GM19099 (cell line): ENCODE data around the gene PIN1.
A peak's percentile ranks its signal among the peaks of the same experiment; 100 is the strongest.

Experiments used
- POLR2A ChIP-seq: IDR thresholded peaks from 3 replicates; pipeline ENCODE4 v1.6.1; 2011; ENCODE audit warnings: low read depth; ENCODE audit not compliant: insufficient read length; ENCODE audit errors: extremely low read depth

PIN1 gene

DNA sequence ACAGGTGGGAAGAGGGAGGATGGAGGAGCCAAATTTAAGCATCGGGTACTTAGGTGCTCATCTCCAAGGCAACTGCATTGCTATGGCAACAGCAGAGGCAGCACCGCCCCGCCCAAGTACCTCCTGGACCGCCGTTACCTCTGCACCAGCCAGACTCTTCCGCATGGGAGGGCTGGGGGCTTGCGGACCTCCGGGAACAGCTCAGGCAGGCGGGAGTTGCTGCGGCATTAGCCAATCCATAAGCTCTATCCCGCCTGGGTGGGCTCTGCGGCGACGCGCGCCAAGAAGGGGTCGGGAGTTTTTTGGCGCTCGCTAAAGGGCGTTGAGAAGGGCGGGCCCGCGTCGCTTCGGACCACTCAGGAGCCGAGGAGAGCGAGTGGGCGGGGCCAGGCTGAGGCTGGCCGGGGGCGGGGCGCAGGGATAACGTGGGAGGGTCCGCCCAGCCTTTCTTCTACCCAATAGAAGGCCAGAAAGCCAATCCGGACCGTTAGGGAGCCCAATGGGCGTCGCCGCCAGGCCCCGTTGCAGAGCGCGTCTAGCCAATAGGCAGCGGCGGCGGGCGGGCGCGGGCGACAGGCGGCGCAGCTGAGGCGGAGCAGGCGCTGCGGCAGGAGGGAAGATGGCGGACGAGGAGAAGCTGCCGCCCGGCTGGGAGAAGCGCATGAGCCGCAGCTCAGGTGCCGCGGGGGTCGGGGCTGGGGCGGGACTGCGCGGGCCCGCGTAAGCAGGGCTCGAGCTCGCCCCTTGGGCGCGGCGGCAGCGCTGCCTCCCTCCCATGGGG is at the start of gene PIN1:
TSS of gene PIN1 (plus strand) at position 593 of the 781 bp plus-strand sequence. CDS start at position 620, 27 bp downstream.
- peak; percentile 77 for TF ChIP-seq POLR2A

- peak; percentile 67 for TF ChIP-seq POLR2A
These were observed 49.5 kb upstream of the PIN1 start for GRCh38 chr19:9785367-9786331.

DNA sequence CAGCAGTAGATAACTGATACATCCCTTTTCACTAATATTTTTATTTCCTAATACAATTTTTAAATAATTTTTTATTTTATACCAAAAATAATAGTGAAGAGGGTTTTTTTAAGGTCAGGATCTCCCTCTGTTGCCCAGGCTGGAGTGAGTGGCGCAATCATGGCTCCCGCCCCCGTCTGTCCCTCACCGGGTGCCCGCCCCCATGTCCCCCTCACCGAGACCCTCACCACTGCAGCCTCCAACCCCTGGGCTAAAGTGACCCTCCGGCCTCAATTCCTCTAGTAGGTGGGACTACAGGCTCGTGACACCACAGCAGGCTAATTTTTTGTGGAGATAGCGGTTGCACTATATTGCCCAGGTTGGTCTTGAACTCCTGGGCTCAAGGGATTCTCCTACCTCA is 48.8 kb upstream of the PIN1 start:
- TF ChIP-seq POLR2A: no peak

GRCh38 chr19:9786819-9787218 is 48.3 kb upstream of the PIN1 start:
- TF ChIP-seq POLR2A: no peak

DNA sequence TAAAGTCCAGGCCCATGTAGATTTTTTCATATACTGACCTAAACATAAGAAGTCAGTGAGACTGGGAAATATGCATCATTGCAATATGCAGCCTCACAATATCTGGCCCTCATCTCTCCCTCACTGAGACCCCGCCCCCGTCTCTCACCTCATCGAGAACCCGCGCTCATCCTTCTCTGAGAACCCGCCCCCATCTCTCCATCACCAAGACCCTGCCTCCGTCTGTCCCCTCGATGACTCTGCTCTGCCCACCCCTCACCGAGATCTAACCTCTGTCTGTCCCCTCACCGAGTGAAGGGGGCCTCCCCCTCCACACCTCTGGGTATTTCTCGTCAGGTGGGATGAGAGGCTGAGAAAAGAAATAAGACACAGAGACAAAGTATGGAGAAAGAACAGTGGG is 46.1 kb upstream of the PIN1 start:
- TF ChIP-seq POLR2A: no peak

DNA sequence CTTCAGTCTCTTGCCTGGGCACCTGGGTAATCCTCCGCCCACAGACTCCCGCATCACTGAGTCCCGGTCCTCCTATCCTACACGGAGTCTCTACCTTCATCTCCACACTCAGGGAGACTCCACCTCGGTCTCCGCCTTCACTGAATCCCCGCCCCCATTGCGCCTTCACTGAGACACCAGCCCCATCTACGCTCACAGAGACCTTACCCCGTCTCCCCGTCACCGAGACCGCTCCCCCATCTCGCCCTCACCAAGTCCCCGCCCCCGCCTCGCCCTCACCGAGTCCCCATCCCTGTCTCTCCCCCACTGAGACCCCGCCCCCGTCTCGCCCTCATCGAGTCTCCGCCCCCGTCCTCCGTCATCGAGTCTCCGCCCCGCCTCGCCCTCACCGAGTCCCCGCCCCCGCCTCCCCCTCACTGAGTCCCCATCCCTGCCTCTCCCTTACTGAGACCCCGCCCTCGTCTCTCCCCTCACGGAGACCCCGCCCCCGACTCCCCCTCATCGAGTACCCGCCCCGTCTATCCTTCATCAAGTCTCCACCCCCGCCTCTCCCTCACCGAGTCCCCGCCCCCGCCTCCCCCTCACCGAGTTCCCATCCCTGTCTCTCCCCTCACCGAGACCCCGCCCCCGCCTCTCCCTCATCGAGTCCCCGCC is 43.4 kb upstream of the PIN1 start:
- TF ChIP-seq POLR2A: no peak

GRCh38 chr19:9792206-9793070 is 42.7 kb upstream of the PIN1 start:
- no peak for TF ChIP-seq POLR2A

GRCh38 chr19:9793071-9793591 is 42.0 kb upstream of the PIN1 start:
- TF ChIP-seq POLR2A: no peak

DNA sequence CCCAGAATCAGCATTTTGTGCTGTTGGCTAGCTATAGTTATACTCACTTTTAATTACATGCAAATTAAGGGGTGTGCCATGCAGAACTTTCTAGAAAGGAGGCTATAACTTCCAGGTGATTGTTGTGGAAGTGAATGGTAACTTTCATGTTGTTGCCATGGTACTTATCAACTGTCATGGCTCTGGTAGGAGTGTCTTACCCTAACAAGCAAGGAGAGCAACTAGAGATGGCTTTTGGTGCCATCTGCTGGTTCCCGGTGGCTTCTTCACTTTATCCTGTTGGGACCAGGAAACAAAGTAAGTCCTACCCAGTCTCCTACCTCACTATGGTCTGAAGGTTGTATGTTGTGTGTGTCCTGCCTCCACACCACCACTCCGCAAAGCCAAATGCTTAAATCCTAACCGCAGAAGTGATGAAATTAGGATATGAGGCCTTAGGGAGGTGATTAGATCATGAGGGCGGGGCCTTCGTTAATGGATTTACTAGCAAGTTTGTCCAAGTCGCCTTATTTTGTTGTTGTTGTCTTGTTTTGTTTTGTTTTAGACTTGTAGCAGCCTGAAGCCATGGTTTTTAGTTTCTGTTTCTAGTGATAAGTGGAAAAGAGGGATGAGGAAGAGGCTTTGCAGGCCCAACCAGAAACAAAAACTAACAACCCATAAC is 38.9 kb upstream of the PIN1 start:
- TF ChIP-seq POLR2A: no peak

DNA sequence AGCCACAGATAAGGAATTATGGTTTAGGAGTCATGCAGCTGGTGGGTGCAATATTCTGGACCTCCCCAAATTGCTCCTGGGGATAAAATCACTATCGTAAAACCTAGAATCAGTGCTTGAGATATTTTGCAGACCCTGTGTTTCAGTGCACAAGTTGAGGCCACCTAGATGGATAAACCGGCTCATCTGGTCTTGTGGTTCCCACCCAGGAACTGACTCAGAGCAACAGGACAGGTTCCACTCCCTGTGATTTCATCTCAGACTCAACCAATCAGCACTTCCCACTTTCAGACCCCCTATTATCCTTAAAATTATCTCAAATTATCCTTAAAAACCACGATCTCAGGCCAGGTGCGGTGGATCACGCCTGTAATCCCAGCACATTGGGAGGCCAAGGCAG is 37.2 kb upstream of the PIN1 start:
- TF ChIP-seq POLR2A: no peak

GRCh38 chr19:9799162-9799561 is 36.0 kb upstream of the PIN1 start:
- no peak for TF ChIP-seq POLR2A

DNA sequence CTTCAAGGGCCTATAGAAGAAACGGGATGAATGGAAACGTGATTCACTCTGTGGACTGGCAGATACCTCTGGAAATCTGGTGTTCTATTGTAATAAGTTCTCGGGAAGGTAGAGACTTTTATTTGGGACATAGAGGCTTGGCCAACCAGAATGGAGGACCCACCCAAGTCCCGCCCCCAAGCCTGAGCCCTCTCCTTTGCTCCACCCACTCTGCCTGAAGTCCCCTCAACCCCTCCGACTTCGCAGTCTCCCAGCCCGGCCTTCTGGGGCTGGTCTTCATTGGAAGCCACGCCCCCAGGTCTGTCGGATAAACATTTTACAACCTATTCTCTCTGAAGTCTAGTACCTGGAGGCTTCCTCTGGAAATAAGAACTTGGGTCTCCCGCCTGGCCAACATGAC is 33.1 kb upstream of the PIN1 start:
- TF ChIP-seq POLR2A: no peak

DNA sequence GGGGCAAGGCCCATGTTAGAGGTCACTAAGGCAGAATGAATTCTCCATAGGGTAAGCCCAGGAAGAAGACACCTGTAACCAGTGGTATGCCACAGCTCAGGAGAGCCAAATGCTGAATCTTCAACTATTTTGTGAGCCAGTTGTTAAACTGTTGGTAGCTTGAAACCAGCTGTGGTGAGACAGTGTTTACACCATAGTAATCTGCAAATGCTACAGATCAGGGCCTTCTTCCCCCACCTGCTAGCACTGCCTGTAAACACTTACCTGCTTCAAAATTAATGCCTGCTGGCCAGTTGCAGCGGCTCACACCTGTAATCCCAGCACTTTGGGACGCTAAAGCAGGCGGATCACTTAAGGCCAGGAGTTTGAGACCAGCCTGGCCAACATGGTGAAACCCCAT is 28.3 kb upstream of the PIN1 start:
- no peak for TF ChIP-seq POLR2A

DNA sequence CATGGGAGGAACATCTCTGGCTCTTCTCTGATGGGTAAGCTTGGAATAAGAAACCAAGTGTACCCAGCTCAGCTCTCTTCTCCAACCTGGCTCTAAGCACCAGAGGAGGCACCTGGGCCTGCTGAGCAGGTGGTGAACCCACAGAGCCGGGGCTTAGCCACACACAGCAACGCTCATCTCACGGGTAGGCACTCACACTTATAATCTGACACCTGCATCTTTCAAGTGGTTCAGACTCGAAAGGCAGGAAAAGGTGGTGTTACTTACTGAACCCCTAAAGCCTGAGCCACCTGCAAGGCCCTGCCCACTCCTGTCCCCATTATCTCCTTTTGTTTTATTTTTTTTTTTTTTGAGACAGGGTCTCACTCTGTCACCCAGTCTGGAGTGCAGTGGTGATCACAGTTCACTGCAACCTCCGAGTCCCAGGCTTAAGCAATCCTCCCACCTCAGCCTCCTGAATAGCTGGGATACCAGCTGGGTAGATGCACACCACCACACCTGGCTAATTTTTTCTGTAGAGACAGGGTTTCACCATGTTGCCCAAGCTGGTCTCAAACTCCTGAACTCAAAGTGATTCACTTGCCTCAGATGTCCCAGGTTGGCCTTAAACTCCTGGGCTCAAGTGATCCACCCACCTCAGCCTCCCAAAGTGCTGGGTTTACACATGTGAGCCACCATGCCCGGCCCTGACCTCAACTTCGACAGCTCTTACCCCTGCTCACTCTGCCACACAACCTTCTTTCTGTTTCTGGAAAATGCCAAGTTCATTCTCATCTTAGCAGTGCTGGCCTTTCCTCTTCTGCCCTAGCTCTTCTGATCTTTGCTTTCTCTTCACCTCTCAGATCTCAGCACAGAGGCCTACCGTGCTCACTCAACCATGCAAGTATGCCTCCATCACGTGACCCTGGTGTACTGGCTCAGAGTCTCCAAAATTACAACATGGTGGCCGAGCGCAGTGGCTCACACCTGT is 26.0 kb upstream of the PIN1 start:
- TF ChIP-seq POLR2A: no peak
